Dedifferentiated amniotic fluid mesenchymal stem cell (primary cell): Measurements from ENCODE around the gene RBPJ.

Experiments
- DNase-seq: peaks from one replicate; pipeline ENCODE4 v3.0.0-alpha.2; 2016; ENCODE audit errors: extremely low spot score

The RBPJ gene

GRCh38 chr4:26418850-26419249 lies 98.0 kb downstream of the RBPJ start:
- no peak for DNase-seq

- DNase-seq: no peak
These were observed 99.6 kb downstream of the RBPJ start for GRCh38 chr4:26420438-26420837.

GRCh38 chr4:26420913-26421312 lies 100.1 kb downstream of the RBPJ start:
- DNase-seq: no peak

- DNase-seq: no peak
These were observed 103.3 kb downstream of the RBPJ start for GRCh38 chr4:26424153-26424552.

- no peak for DNase-seq
These were observed 104.0 kb downstream of the RBPJ start for GRCh38 chr4:26424838-26425237.

- DNase-seq: no peak
These were observed 105.1 kb downstream of the RBPJ start for GRCh38 chr4:26425953-26426352.

- DNase-seq: no peak
These were observed 106.1 kb downstream of the RBPJ start for GRCh38 chr4:26426892-26427291.

GRCh38 chr4:26429910-26430309 lies 109.1 kb downstream of the RBPJ start:
- DNase-seq: no peak

GRCh38 chr4:26431461-26432180 lies 110.8 kb downstream of the RBPJ start:
- DNase-seq: no peak

- no peak for DNase-seq
These were observed 111.6 kb downstream of the RBPJ start for GRCh38 chr4:26432419-26432818.

GRCh38 chr4:26433556-26433955 lies 112.7 kb downstream of the RBPJ start:
- no peak for DNase-seq

- no peak for DNase-seq
These were observed 113.3 kb downstream of the RBPJ start for GRCh38 chr4:26434030-26434639.

GRCh38 chr4:26441102-26441501 lies 120.3 kb downstream of the RBPJ start:
- DNase-seq: no peak

GRCh38 chr4:26441771-26442170 lies 121.0 kb downstream of the RBPJ start:
- DNase-seq: no peak

GRCh38 chr4:26447378-26447777 lies 126.6 kb downstream of the RBPJ start:
- no peak for DNase-seq

GRCh38 chr4:26450418-26450817 lies 129.6 kb downstream of the RBPJ start:
- DNase-seq: no peak

- DNase-seq: no peak
These were observed 130.8 kb downstream of the RBPJ start for GRCh38 chr4:26451597-26451996.

GRCh38 chr4:26452565-26453531 lies 132.0 kb downstream of the RBPJ start:
- DNase-seq: no peak

GRCh38 chr4:26454961-26455360 lies 134.1 kb downstream of the RBPJ start:
- no peak for DNase-seq

- DNase-seq: no peak
These were observed 134.8 kb downstream of the RBPJ start for GRCh38 chr4:26455571-26455970.

GRCh38 chr4:26457412-26457811 lies 136.6 kb downstream of the RBPJ start:
- DNase-seq: no peak

GRCh38 chr4:26458157-26458561 lies 137.3 kb downstream of the RBPJ start:
- no peak for DNase-seq
